HG03469 (cell line): ENCODE data around the gene FER1L5.

ENCODE experiments used
- ATAC-seq: cut with Tn5 transposase; IDR thresholded peaks from one replicate; pipeline ENCODE4 v1.9.1; 2021; ENCODE audit warnings: mild to moderate bottlenecking, moderate library complexity, moderate number of reproducible peaks; ENCODE audit not compliant: unreplicated experiment

Gene FER1L5

GRCh38 chr2:96679848-96680247 lies 37.3 kb downstream of the FER1L5 start:
- no peak for ATAC-seq

DNA sequence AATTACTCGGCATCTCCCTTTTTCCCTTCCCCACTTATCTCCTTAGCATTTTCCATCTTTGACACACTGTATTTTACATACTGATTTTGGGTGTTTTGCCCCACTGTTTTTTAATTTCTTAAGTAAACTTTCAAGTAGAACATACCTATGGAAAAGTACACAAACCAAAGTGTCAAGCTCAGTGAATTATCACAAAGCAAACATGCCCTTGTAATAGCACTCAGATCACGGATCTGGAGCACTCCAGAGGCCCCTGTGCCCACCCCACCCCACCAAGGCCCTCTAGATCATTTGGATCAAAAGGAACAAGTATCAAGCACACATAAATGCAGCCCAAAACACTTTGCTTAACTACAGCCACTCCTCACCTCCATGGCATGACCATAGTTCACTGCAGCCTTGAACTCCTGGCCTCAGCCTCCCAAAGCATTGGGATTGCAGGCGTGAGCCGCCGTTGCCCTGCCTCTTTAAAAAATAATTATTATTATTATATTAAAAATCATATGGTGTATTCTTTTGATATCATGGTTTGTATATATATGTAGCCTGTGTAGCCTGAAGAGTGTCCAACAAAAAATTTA lies 38.1 kb downstream of the FER1L5 start:
- ATAC-seq: no peak

- ATAC-seq: no peak
Observed at GRCh38 chr2:96681540-96681939, 39.0 kb downstream of the FER1L5 start.

- ATAC-seq: no peak
Observed at GRCh38 chr2:96683307-96683706, 40.7 kb downstream of the FER1L5 start.

- ATAC-seq: no peak
Observed at GRCh38 chr2:96683972-96684820, 41.6 kb downstream of the FER1L5 start.

DNA sequence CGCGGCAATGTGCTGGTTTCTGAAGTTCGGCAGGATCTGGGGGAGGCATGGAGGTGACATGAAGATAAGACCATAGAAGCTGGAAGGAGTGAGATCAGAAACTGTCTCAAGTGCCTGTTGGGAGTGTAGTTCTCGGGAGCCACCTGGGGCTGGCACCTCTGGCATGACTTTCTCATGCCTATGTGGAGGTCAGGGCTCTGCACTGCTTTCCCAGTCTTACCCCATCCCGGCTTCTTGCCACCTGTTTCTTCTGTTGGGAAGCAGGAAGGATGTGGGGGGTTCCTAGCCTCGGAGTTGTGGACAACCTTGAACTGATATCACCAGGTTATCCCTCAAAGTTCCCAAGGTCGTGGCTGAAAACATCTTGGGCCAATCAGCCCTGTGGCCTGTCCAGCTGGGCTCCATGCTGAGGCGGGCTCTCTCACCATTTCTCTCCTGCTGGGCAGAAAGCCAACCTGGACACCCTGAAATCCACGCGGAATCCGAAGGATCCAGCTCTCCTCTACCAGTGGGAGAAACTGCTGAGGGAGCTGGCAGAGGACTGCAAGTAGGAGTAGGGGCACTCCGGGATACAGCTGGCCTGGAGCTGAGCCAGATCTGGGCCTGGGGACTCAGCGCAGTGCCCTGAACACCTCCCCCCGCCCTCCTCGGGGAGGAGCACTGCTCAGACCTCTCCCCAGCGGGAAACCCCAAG lies 42.5 kb downstream of the FER1L5 start:
- ATAC-seq: no peak

DNA sequence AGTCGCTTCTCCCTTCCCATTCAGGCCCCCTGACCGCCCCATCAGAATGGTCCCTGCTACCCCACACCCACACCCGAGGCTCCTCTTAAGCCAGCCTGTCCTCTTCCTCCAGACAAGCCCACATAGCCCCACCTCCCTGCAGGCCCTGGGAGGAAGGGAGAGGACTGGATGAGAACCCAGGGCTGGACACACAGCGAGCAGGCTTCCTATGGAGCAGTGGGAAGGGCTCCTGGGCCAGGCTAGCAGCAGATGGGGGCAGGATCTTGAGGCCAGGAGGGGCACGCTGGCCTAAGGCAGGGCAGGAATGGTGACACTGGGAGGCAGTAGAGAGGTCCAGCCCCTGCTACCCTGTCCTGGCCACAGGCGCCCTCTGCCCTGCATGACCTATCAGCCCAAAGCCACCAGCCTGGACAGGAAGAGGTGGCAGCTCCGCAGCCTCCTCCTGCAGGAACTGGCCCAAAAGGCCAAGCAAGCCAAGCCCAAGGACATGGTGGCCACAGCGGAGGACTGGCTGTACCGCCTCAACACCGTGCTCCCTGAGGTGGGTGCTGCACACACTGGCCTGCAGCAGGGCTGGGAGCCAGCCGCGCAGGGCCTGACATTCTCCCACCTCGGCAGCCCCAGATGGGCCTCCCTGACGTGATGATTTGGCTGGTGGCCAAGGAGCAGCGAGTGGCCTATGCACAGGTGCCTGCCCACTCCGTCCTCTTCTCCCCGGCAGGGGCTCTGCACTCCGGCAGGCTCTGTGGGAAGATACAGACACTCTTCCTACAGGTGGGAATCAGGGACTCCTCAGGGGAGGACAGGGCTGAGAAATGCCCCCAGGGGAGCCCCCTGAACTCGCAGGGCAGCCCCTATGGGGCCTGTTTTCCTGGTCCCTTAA lies 43.3 kb downstream of the FER1L5 start:
- ATAC-seq: no peak

GRCh38 chr2:96687266-96687665 lies 44.7 kb downstream of the FER1L5 start:
- no peak for ATAC-seq

- ATAC-seq: no peak
Observed at GRCh38 chr2:96687711-96688640, 45.4 kb downstream of the FER1L5 start.

GRCh38 chr2:96688649-96689430 lies 46.3 kb downstream of the FER1L5 start:
- ATAC-seq: no peak

GRCh38 chr2:96689431-96689991 lies 46.9 kb downstream of the FER1L5 start:
- no peak for ATAC-seq

DNA sequence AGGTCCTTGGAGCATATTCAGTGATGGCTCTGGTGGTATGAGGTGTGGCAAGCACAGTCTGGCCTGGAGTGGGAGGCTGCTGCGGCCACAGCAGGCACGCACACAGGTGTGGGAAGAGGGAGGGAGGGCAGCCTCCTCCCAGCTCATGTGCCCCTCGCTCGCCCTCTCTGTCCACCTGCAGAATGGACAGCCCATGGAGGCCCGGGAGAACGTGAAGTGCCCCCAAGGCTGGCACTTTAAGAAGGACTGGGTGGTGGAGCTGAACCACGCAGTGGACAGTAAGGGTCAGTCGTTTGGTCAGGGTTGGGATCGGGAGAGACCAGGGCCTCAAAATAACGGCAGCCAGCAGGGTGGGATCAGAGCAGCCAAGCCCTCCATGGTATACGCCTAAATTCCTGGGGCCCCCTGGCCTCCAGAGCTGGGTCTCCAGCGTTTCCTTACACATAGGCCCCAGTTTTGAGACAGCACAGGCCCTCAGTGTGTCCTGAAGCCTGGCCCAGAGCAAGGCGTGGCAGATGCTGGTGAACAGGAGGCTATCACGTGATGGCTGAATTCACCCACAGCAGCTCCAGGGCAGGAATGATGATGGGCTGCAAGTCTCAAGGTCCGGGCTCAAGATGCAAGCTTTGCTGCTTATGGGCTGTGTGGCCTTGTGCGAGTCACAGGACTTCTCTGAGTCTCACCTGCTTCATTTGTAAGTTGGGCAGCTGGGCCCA lies 47.9 kb downstream of the FER1L5 start:
- no peak for ATAC-seq

DNA sequence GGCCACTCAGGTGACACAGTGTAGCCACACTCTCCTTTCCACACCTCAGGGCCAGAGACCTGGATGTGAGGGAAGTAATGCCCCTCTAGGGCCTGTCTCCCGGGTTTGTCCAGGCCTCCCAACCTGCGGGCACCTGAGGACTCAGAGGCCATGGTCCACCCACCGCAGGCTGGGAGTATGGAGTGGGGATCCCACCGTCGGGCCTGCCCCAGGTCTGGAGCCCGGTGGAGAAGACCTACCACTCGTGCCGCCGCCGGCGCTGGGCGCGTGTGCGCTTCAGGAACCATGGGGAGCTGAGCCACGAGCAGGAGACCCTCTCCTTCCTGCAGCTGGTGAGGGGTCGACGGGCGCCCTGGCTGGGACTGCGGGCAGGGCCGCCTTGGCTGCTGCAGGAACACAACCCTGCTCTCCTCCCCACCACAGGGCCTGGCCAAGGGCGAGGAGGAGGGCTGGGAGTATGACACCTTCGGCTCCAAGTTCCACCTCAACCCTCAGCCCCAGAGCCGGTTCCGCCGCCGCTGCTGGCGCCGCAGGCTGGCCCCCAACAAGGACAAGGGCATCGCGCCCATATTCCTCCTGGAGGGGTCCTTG lies 48.6 kb downstream of the FER1L5 start:
- ATAC-seq: no peak

DNA sequence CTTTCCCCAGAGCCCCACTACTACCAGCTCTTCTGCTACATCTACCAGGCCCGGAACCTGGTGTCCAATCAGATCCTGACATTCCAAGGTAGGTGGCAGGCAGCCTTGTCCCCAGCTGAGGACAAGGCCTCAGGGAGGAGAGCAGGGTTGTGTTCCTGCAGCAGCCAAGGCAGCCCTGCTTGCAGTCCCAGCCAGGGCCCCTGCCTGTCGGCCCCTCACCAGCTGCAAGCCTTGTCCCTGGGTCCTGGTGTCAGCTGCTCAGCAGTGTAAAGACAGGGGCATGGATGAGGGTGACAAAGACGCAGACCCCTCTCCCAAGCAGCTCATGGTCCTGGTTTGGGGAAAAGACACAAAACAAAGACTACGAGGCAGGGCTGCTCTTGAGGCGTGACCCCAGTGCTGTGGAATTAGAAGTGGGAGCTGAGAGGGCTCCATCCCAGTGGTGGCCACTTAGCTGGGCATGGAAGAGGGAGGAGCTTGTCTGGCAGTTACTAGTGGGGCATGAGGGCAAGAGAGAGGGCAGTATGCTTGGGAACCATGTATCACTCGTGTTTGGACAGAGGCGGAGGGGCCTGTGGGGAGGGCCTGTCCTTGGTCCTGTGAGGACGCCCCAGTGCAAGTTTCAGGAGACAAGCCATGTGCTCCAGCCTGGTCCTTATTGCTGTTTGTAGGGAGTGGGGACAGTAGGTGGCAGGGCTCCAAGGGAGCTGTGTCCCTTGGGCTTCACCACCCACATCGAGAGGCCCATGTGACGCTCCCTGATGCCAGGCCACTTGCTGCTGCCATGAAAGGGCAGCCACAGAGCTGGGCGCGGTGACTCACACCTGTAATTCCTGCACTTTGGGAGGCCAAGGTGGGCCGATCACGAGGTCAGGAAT lies 49.8 kb downstream of the FER1L5 start:
- no peak for ATAC-seq

- ATAC-seq: no peak
Observed at GRCh38 chr2:96693286-96694200, 51.0 kb downstream of the FER1L5 start.

GRCh38 chr2:96694279-96694678 lies 51.7 kb downstream of the FER1L5 start:
- no peak for ATAC-seq
